Type B pancreatic cell (in vitro differentiated cells): ENCODE data around the gene NMD3. TPM values are rescaled to one million over a fixed set of nuclear protein-coding genes. Genes with fewer than 3 reads are reported as not detected.

Source experiments
- DNase-seq: peaks from one replicate; pipeline ENCODE4 v3.0.0; 2021; ENCODE audit warnings: mixed read lengths; ENCODE audit not compliant: unreplicated experiment; ENCODE audit errors: extremely low spot score
- H3K27ac Mint-ChIP-seq: 2 replicates; pipeline ENCODE4 v1.8.0; 2021; ENCODE audit warnings: mild to moderate bottlenecking, mixed read lengths
- H3K27me3 Mint-ChIP-seq: 2 replicates; pipeline ENCODE4 v1.8.0; 2021; ENCODE audit warnings: mixed read lengths
- H3K36me3 Mint-ChIP-seq: 2 replicates; pipeline ENCODE4 v1.8.0; 2021; ENCODE audit warnings: mixed read lengths
- H3K4me1 Mint-ChIP-seq: one replicate; pipeline ENCODE4 v1.8.0; 2021; ENCODE audit warnings: mixed read lengths; ENCODE audit not compliant: unreplicated experiment
- H3K4me3 Mint-ChIP-seq: 2 replicates; pipeline ENCODE4 v1.8.0; 2021; ENCODE audit warnings: mild to moderate bottlenecking, mixed read lengths
- H3K9me3 Mint-ChIP-seq: 2 replicates; pipeline ENCODE4 v1.8.0; 2021; ENCODE audit warnings: mixed read lengths
- CTCF ChIP-seq: fragments of 200-600 bp; sonication (generic); conservative IDR thresholded peaks from 2 replicates; pipeline ENCODE4 v1.5.0; 2021; ENCODE audit warnings: antibody characterized with exemption, mild to moderate bottlenecking
- total RNA-seq: library from RNA; stranded (reverse); gene quantifications from 2 replicates; pipeline ENCODE4 v1.2.1, GENCODE V29; 2021; ENCODE audit warnings: low replicate concordance

Gene NMD3
- total RNA-seq, 1 donor from 2014 or later, result 53.9 TPM

- no peak for DNase-seq
- no peak for TF ChIP-seq CTCF
- H3K4me3 Mint-ChIP-seq, result no peak overlapping the region
- no peaks in the 10 kb centered on the region for H3K9me3 Mint-ChIP-seq
- peaks cover 7% of the 10 kb centered on the region for H3K4me1 Mint-ChIP-seq
- peaks cover 3% of the 10 kb centered on the region for H3K27me3 Mint-ChIP-seq
- H3K27ac Mint-ChIP-seq, result peak overlapping the region; percentile 14
- no peaks in the 10 kb centered on the region for H3K36me3 Mint-ChIP-seq
Observed at GRCh38 chr3:161212171-161212771, 8.8 kb upstream of the NMD3 start.

- TF ChIP-seq CTCF, result no peak
- Mint-ChIP-seq H3K4me1 (peaks cover 7% of the 10 kb centered on the region), H3K27me3 (peaks cover 3% of the 10 kb centered on the region), H3K36me3 (no peaks in the 10 kb centered on the region), H3K4me3 (no peak overlapping the region), H3K9me3 (no peaks in the 10 kb centered on the region), H3K27ac (no peak overlapping the region)
- no peak for DNase-seq
Observed at GRCh38 chr3:161212906-161213305, 8.2 kb upstream of the NMD3 start.

GRCh38 chr3:161213644-161214043 is 7.5 kb upstream of the NMD3 start:
- Mint-ChIP-seq H3K27ac (no peak overlapping the region), H3K27me3 (peaks cover 3% of the 10 kb centered on the region), H3K9me3 (no peaks in the 10 kb centered on the region), H3K36me3 (no peaks in the 10 kb centered on the region), H3K4me3 (no peak overlapping the region), H3K4me1 (peaks cover 7% of the 10 kb centered on the region)
- DNase-seq, result no peak
- TF ChIP-seq CTCF, result no peak

GRCh38 chr3:161215185-161215584 is 5.9 kb upstream of the NMD3 start:
- DNase-seq, result no peak
- Mint-ChIP-seq H3K36me3 (no peaks in the 10 kb centered on the region), H3K9me3 (peaks cover 4% of the 10 kb centered on the region), H3K4me1 (peaks cover 7% of the 10 kb centered on the region), H3K4me3 (no peak overlapping the region), H3K27ac (no peak overlapping the region), H3K27me3 (peaks cover 3% of the 10 kb centered on the region)
- no peak for TF ChIP-seq CTCF

- TF ChIP-seq CTCF, result no peak
- no peaks in the 10 kb centered on the region for H3K27me3 Mint-ChIP-seq
- H3K4me3 Mint-ChIP-seq, result no peak overlapping the region
- H3K36me3 Mint-ChIP-seq, result no peaks in the 10 kb centered on the region
- peaks cover 6% of the 10 kb centered on the region for H3K4me1 Mint-ChIP-seq
- H3K9me3 Mint-ChIP-seq, result peaks cover 4% of the 10 kb centered on the region
- DNase-seq, result no peak
- no peak overlapping the region for H3K27ac Mint-ChIP-seq
Observed at GRCh38 chr3:161217496-161217895, 3.6 kb upstream of the NMD3 start.

GRCh38 chr3:161219495-161219894 is 1.6 kb upstream of the NMD3 start:
- Mint-ChIP-seq H3K4me3 (peak overlapping the region; percentile 79), H3K4me1 (peaks cover 12% of the 10 kb centered on the region), H3K36me3 (peaks cover 6% of the 10 kb centered on the region), H3K9me3 (peaks cover 4% of the 10 kb centered on the region), H3K27ac (peak overlapping the region; percentile 66), H3K27me3 (no peaks in the 10 kb centered on the region)
- no peak for DNase-seq
- TF ChIP-seq CTCF, result no peak
